ENCODE measurements around the gene SLX4IP. TPM values are rescaled to one million over a fixed set of nuclear protein-coding genes. Genes with fewer than 3 reads are reported as not detected.

The SLX4IP gene
- total RNA-seq, 2 experiments from 2014 or later, result 1.6 to 1.8 TPM

- DNase-seq (no peak), ATAC-seq (ENCODE audit: poor library complexity) (no peak)
- H3K27me3 ChIP-seq (ENCODE audit: control insufficient read depth in 1 of 2, insufficient read depth in 2 of 2, low read length in 2 of 2), result no peaks in the 10 kb centered on the region
- Mint-ChIP-seq H3K9me3 (no peaks in the 10 kb centered on the region), H3K36me3 (ENCODE audit: low read depth) (no peaks in the 10 kb centered on the region), H3K27ac (no peak overlapping the region), H3K4me3 (no peak overlapping the region), H3K27me3 (no peaks in the 10 kb centered on the region), H3K4me1 (ENCODE audit: low read depth) (no peaks in the 10 kb centered on the region)
- no peaks in the 10 kb centered on the region for H3K4me1 ChIP-seq (ENCODE audit: insufficient read depth, low read length)
- no peaks in the 10 kb centered on the region for H3K9me3 ChIP-seq (ENCODE audit: control insufficient read depth in 1 of 2, insufficient read depth in 1 of 2, low read length in 2 of 2)
- no peak overlapping the region for H3K4me3 ChIP-seq (ENCODE audit: low read length)
- ChIA-PET CTCF (no interaction called here), POLR2A (no interaction called here)
- no peak for TF ChIP-seq CTCF (IDR thresholded peaks at IDR 0.05)
- H3K27ac ChIP-seq (ENCODE audit: low read depth in 1 of 2, low read length in 2 of 2), result no peak overlapping the region
- H3K36me3 ChIP-seq (ENCODE audit: insufficient read depth, low read length), result no peaks in the 10 kb centered on the region
- intact Hi-C loops (cut with DNase I, micrococcal nuclease), result no loop called here
Measured at GRCh38 chr20:10640897-10641296, 205.8 kb downstream of the SLX4IP start.

- Histone ChIP-seq H3K27ac (ENCODE audit: low read depth in 1 of 2, low read length in 2 of 2) (no peak overlapping the region), H3K36me3 (ENCODE audit: insufficient read depth, low read length) (no peaks in the 10 kb centered on the region), H3K27me3 (ENCODE audit: control insufficient read depth in 1 of 2, insufficient read depth in 2 of 2, low read length in 2 of 2) (no peaks in the 10 kb centered on the region), H3K4me1 (ENCODE audit: insufficient read depth, low read length) (no peaks in the 10 kb centered on the region), H3K4me3 (ENCODE audit: low read length) (no peak overlapping the region), H3K9me3 (ENCODE audit: control insufficient read depth in 1 of 2, insufficient read depth in 1 of 2, low read length in 2 of 2) (no peaks in the 10 kb centered on the region)
- TF ChIP-seq CTCF (IDR thresholded peaks at IDR 0.05), result no peak
- CTCF ChIA-PET, result no interaction called here
- Mint-ChIP-seq H3K9me3 (no peaks in the 10 kb centered on the region), H3K27me3 (no peaks in the 10 kb centered on the region), H3K4me3 (no peak overlapping the region), H3K4me1 (ENCODE audit: low read depth) (no peaks in the 10 kb centered on the region), H3K36me3 (ENCODE audit: low read depth) (no peaks in the 10 kb centered on the region), H3K27ac (no peak overlapping the region)
- POLR2A ChIA-PET, result no interaction called here
- ATAC-seq (ENCODE audit: poor library complexity), result no peak
- DNase-seq, result no peak
- intact Hi-C loops (cut with DNase I, micrococcal nuclease), result no loop called here
Measured at GRCh38 chr20:10641467-10641866, 206.4 kb downstream of the SLX4IP start.

GRCh38 chr20:10641893-10642292 lies 206.8 kb downstream of the SLX4IP start:
- no peak for TF ChIP-seq CTCF (IDR thresholded peaks at IDR 0.05)
- DNase-seq (no peak), ATAC-seq (ENCODE audit: poor library complexity) (no peak)
- ChIA-PET POLR2A (no interaction called here), CTCF (no interaction called here)
- no peak overlapping the region for H3K4me3 Mint-ChIP-seq
- no peaks in the 10 kb centered on the region for H3K9me3 Mint-ChIP-seq
- no peaks in the 10 kb centered on the region for H3K4me1 Mint-ChIP-seq (ENCODE audit: low read depth)
- Histone ChIP-seq H3K27me3 (ENCODE audit: control insufficient read depth in 1 of 2, insufficient read depth in 2 of 2, low read length in 2 of 2) (no peaks in the 10 kb centered on the region), H3K27ac (ENCODE audit: low read depth in 1 of 2, low read length in 2 of 2) (no peak overlapping the region), H3K4me3 (ENCODE audit: low read length) (no peak overlapping the region), H3K36me3 (ENCODE audit: insufficient read depth, low read length) (no peaks in the 10 kb centered on the region), H3K4me1 (ENCODE audit: insufficient read depth, low read length) (no peaks in the 10 kb centered on the region), H3K9me3 (ENCODE audit: control insufficient read depth in 1 of 2, insufficient read depth in 1 of 2, low read length in 2 of 2) (no peaks in the 10 kb centered on the region)
- intact Hi-C loops (cut with DNase I, micrococcal nuclease), result no loop called here
- no peaks in the 10 kb centered on the region for H3K27me3 Mint-ChIP-seq
- no peak overlapping the region for H3K27ac Mint-ChIP-seq
- no peaks in the 10 kb centered on the region for H3K36me3 Mint-ChIP-seq (ENCODE audit: low read depth)

Data from CD4-positive, alpha-beta T cell (primary cell).